HepG2 (cell line): ENCODE measurements around the gene EPN2. TPM values are rescaled to one million over a fixed set of nuclear protein-coding genes. Genes with fewer than 3 reads are reported as not detected.

Experiments
- ATAC-seq: fragments of 200-7000 bp; cut with Tn5 transposase; 3 replicates; pipeline ENCODE4 v1.9.1; 2020; ENCODE audit warnings: mild to moderate bottlenecking, moderate library complexity
- BruUV-seq: library from RNA; stranded (reverse); fragments of 400-500 nt; replicated peaks from 2 replicates; lab custom pipeline; 2021; lab: Mats Ljungman, UMichigan
- CTCF ChIA-PET: fragments of 300-600 bp; formaldehyde crosslinking; extraction: SDS; loops from one replicate; lab custom pipeline; 2021; ENCODE audit warnings: low total read pairs, inconsistent platforms, low intra/inter-chr PET ratio; lab: Yijun Ruan, JAX
- POLR2A ChIA-PET: fragments of 350-600 bp; sonication (Branson Sonifier 250); formaldehyde crosslinking; loops from one replicate; lab custom pipeline; 2020; ENCODE audit warnings: antibody characterized with exemption, inconsistent platforms; lab: Yijun Ruan, JAX
- DNase-seq: peaks from one replicate; pipeline ENCODE4 v3.0.0-alpha.2; 2015; ENCODE audit warnings: low spot score
- FAIRE-seq: peaks from 3 replicates; lab custom pipeline; 2011; peaks lifted over from hg19 to GRCh38; lab: Jason Lieb, UNC
- H2AFZ ChIP-seq: one replicate; pipeline ENCODE4 v1.6.1; 2011; ENCODE audit warnings: low read length, inconsistent platforms
- H3K27ac ChIP-seq: fragments of 300-600 bp; 3 replicates; pipeline ENCODE4 v1.8.0; 2011; ENCODE audit warnings: mixed run types, mild to moderate bottlenecking, mixed read lengths, low read length, inconsistent platforms; ENCODE audit not compliant: insufficient read depth; ENCODE audit errors: extremely low read length
- H3K27me3 ChIP-seq, 2 experiments: fragments of 200-600 bp in 1 of 2; 2 replicates in 1 of 2; 3 replicates in 1 of 2; pipeline versions ENCODE4 v1.6.0 to v1.8.0; 2011; ENCODE audit warnings: low read length in 2 of 2, mild to moderate bottlenecking in 2 of 2, moderate library complexity in 2 of 2, inconsistent platforms in 1 of 2; ENCODE audit not compliant: insufficient read depth in 2 of 2, control insufficient read depth in 1 of 2
- H3K36me3 ChIP-seq, 2 experiments: fragments of 200-600 bp in 1 of 2; replicated peaks in 1 of 2; 2 replicates in 1 of 2; 3 replicates in 1 of 2; pipeline versions ENCODE4 v1.5.1 to v1.8.0; 2011; ENCODE audit warnings: low read length in 2 of 2, inconsistent platforms in 1 of 2; ENCODE audit not compliant: insufficient read depth in 2 of 2, control insufficient read depth in 1 of 2
- H3K4me1 ChIP-seq: 2 replicates; pipeline ENCODE4 v1.5.1; 2012; ENCODE audit warnings: low read length, inconsistent platforms; ENCODE audit not compliant: insufficient read depth
- H3K4me2 ChIP-seq: 2 replicates; pipeline ENCODE4 v1.6.0; 2011; ENCODE audit warnings: low read depth, low read length, inconsistent platforms
- H3K4me3 ChIP-seq, 3 experiments: fragments of 200-600 bp in 1 of 3; sonication (generic), shearing (Covaris generic) in 1 of 3; replicated peaks in 1 of 3; 2 replicates each; pipeline ENCODE4 v1.5.1; 2011 to 2016; ENCODE audit warnings: low read length in 3 of 3, inconsistent platforms in 2 of 3, low read depth in 2 of 3, mild to moderate bottlenecking in 2 of 3, control low read depth in 1 of 3, mixed read lengths in 1 of 3; ENCODE audit not compliant: insufficient read depth in 1 of 3
- H3K79me2 ChIP-seq: one replicate; pipeline ENCODE4 v1.6.1; 2011; ENCODE audit warnings: low read length, inconsistent platforms; ENCODE audit not compliant: insufficient read depth
- H3K9ac ChIP-seq: 2 replicates; pipeline ENCODE4 v1.6.0; 2011; ENCODE audit warnings: mild to moderate bottlenecking, low read depth, low read length, inconsistent platforms; ENCODE audit not compliant: insufficient read depth
- H3K9me3 ChIP-seq: 2 replicates; pipeline ENCODE4 v1.5.1; 2012; ENCODE audit warnings: mild to moderate bottlenecking, low read length
- H4K20me1 ChIP-seq: 2 replicates; pipeline ENCODE4 v1.6.0; 2011; ENCODE audit warnings: inconsistent platforms, mild to moderate bottlenecking, low read length, moderate library complexity; ENCODE audit not compliant: insufficient read depth
- BCL6 ChIP-seq: IDR thresholded peaks from 2 replicates; pipeline ENCODE4 v1.6.1; 2016; ENCODE audit warnings: missing genetic modification reagents, missing compliant biosample characterization
- DR1 ChIP-seq: sonication (generic); formaldehyde crosslinking; IDR thresholded peaks from 2 replicates; pipeline ENCODE4 v1.8.0; 2021; ENCODE audit warnings: mild to moderate bottlenecking, missing genetic modification reagents, inconsistent platforms
- ETV5 ChIP-seq: IDR thresholded peaks from 2 replicates; pipeline ENCODE4 v1.6.1; 2018; ENCODE audit warnings: missing biosample characterization, missing genetic modification reagents, inconsistent platforms, borderline replicate concordance
- HOXD1 ChIP-seq: sonication (generic); formaldehyde crosslinking; IDR thresholded peaks from 2 replicates; pipeline ENCODE4 v1.5.0; 2020; ENCODE audit warnings: missing genetic modification reagents
- IKZF5 ChIP-seq: IDR thresholded peaks from 2 replicates; pipeline ENCODE4 v1.6.1; 2018; ENCODE audit warnings: missing genetic modification reagents, mild to moderate bottlenecking, missing compliant biosample characterization
- NFKB2 ChIP-seq: sonication (generic); formaldehyde crosslinking; IDR thresholded peaks from 2 replicates; pipeline ENCODE4 v1.4.0; 2020; ENCODE audit warnings: missing genetic modification reagents, borderline replicate concordance
- ZKSCAN8 ChIP-seq: IDR thresholded peaks from 2 replicates; pipeline ENCODE4 v1.6.1; 2016; ENCODE audit warnings: borderline replicate concordance, missing genetic modification reagents, missing compliant biosample characterization
- ZNF143 ChIP-seq: sonication (generic); formaldehyde crosslinking; IDR thresholded peaks from 2 replicates; pipeline ENCODE4 v1.4.0; 2020; ENCODE audit warnings: missing genetic modification reagents
- ZNF382 ChIP-seq: sonication (generic); formaldehyde crosslinking; IDR thresholded peaks from 2 replicates; pipeline ENCODE4 v1.5.0; 2020; ENCODE audit warnings: missing genetic modification reagents, mild to moderate bottlenecking, borderline replicate concordance
- ZNF577 ChIP-seq: sonication (generic); formaldehyde crosslinking; IDR thresholded peaks from 2 replicates; pipeline ENCODE4 v1.4.0; 2020; ENCODE audit warnings: mild to moderate bottlenecking, low read depth, missing genetic modification reagents, borderline replicate concordance
- WGBS: methylation state at CpG from one replicate; pipeline ENCODE4 v1.1.6; 2017; ENCODE audit warnings: low lambda C conversion rate; 5-methylcytosine and 5-hydroxymethylcytosine counted together
- in situ Hi-C: cut with HindIII; loops from 2 replicates; pipeline ENCODE4 v1.10.0; 2017; ENCODE audit warnings: low pct_unique_long_range_greater_than_20kb; ENCODE audit not compliant: extremely low pct_ligation_motif_present
- intact Hi-C: fragments of 100-400 bp; cut with micrococcal nuclease; formaldehyde crosslinking; loops from one replicate; pipeline ENCODE4 v1.10.0; 2022; ENCODE audit not compliant: unreplicated experiment
- polyA plus RNA-seq, 8 experiments: library from polyadenylated mRNA; depleted of rRNA in 3 of 8; stranded (reverse) in 7 of 8; unstranded in 1 of 8; fragments of >200 nt; fragmentation: Illumina TruSeq in 4 of 8; extraction: Trizol in 4 of 8; gene quantifications; 2 replicates each; pipeline versions ENCODE4 v1.2.1 to v1.2.3, GENCODE V29; 2011 to 2016; ENCODE audit warnings: low read depth in 4 of 8, missing spikeins in 1 of 8, mixed read lengths in 1 of 8; ENCODE audit not compliant: insufficient read depth in 1 of 8
- total RNA-seq, 5 experiments: library from RNA; depleted of rRNA; stranded (reverse); fragments of >200 nt; fragmentation: Illumina TruSeq; extraction: Trizol; gene quantifications; 2 replicates each; pipeline ENCODE4 v1.2.3, GENCODE V29; 2016; ENCODE audit warnings: low read depth in 1 of 5
- TF ChIP-seq, protein P1 (sequence below): sonication (generic); formaldehyde crosslinking; conservative IDR thresholded peaks from 2 replicates; pipeline ENCODE4 v1.4.0; 2020; ENCODE audit warnings: mild to moderate bottlenecking, missing genetic modification reagents, moderate library complexity
- TF ChIP-seq, protein P2 (sequence below): conservative IDR thresholded peaks from 2 replicates; pipeline ENCODE4 v1.6.1; 2018; ENCODE audit warnings: missing genetic modification reagents

EPN2 gene
- total and polyA plus RNA-seq, 2 of the 13 experiments (the other 11 are each of a cell fraction or from before 2014, with no cell fraction given) = 7.8 to 19.2 TPM

- TF ChIP-seq IKZF5 (CRISPR knock-in tag) (peak; percentile 24; the same call in 1 of the 2 replicates), BCL6 (0 out of 2 replicates have a peak, but pooled peaks have one; percentile 36), ETV5 (CRISPR knock-in tag) (no peak)
Observed at GRCh38 chr17:19331134-19331533, 94.0 kb downstream of the EPN2 start (continued).

DNA sequence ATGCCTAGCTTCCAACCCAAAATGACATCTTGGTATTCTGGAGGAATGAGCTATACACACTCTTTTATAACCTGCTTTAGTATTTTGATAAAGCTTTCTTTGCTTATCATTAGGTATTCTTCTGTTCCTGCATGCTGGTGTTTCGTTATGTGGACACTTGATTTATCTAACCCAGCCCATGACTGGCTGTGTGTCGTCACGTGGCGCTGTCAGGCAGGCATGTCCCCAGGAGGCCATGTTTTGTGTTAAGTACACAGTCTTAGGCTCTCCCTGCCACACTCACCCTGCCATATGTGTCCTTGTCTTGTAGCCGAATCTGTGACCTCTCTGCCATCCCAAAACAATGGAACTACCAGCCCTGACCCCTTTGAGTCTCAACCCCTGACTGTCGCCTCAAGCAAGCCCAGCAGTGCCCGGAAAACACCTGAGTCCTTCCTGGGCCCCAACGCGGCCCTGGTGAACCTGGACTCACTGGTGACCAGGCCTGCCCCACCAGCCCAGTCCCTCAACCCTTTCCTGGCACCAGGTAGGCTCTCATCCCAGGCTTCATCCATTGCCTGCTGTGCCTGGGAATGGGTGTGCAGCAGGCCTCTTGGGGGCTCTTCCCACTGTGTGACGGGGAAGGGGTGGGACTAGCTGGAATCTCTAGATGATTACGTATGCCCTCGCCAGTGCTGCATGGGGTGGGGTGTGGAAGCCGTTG, 94.5 kb downstream of the EPN2 start:
- Histone ChIP-seq H3K79me2 (no peaks in the 10 kb centered on the region), H3K27me3 (no peaks in the 10 kb centered on the region), H3K36me3 (no peaks in the 10 kb centered on the region; a peak in 1 of 5 replicates), H3K9me3 (no peaks in the 10 kb centered on the region), H3K4me2 (no peak overlapping the region), H3K4me1 (peaks cover 17% of the 10 kb centered on the region), H3K27ac (no peak overlapping the region), H3K4me3 (no peak overlapping the region), H2AFZ (no peak overlapping the region), H3K9ac (no peak overlapping the region), H4K20me1 (no peaks in the 10 kb centered on the region)
- no peak for ATAC-seq
- WGBS = 98% methylated on average over 9 of the region's 13 CpGs
- TF ChIP-seq ZKSCAN8 (CRISPR knock-in tag) (no peak), DR1 (CRISPR knock-in tag) (no peak), HOXD1 (CRISPR knock-in tag) (no peak), NFKB2 (CRISPR knock-in tag) (no peak), ZNF577 (CRISPR knock-in tag) (no peak), ZNF143 (CRISPR knock-in tag) (no peak), ZNF382 (CRISPR knock-in tag) (no peak)
- TF ChIP-seq, protein P1, sequence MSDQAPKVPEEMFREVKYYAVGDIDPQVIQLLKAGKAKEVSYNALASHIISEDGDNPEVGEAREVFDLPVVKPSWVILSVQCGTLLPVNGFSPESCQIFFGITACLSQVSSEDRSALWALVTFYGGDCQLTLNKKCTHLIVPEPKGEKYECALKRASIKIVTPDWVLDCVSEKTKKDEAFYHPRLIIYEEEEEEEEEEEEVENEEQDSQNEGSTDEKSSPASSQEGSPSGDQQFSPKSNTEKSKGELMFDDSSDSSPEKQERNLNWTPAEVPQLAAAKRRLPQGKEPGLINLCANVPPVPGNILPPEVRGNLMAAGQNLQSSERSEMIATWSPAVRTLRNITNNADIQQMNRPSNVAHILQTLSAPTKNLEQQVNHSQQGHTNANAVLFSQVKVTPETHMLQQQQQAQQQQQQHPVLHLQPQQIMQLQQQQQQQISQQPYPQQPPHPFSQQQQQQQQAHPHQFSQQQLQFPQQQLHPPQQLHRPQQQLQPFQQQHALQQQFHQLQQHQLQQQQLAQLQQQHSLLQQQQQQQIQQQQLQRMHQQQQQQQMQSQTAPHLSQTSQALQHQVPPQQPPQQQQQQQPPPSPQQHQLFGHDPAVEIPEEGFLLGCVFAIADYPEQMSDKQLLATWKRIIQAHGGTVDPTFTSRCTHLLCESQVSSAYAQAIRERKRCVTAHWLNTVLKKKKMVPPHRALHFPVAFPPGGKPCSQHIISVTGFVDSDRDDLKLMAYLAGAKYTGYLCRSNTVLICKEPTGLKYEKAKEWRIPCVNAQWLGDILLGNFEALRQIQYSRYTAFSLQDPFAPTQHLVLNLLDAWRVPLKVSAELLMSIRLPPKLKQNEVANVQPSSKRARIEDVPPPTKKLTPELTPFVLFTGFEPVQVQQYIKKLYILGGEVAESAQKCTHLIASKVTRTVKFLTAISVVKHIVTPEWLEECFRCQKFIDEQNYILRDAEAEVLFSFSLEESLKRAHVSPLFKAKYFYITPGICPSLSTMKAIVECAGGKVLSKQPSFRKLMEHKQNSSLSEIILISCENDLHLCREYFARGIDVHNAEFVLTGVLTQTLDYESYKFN = no peak
- TF ChIP-seq, protein P2, sequence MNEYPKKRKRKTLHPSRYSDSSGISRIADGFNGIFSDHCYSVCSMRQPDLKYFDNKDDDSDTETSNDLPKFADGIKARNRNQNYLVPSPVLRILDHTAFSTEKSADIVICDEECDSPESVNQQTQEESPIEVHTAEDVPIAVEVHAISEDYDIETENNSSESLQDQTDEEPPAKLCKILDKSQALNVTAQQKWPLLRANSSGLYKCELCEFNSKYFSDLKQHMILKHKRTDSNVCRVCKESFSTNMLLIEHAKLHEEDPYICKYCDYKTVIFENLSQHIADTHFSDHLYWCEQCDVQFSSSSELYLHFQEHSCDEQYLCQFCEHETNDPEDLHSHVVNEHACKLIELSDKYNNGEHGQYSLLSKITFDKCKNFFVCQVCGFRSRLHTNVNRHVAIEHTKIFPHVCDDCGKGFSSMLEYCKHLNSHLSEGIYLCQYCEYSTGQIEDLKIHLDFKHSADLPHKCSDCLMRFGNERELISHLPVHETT (CRISPR knock-in tag) = no peak
- CTCF ChIA-PET = no interaction called here
- FAIRE-seq = no peak
- in situ Hi-C loops (no loop called here), intact Hi-C loops (no loop called here)
- DNase-seq = no peak
- POLR2A ChIA-PET = no interaction called here
- BruUV-seq = no TSS peak
